SK-N-MC (cell line): ENCODE measurements around the gene RPA1.

ENCODE experiments used
- EZH2 ChIP-seq: fragments of 200-600 bp; sonication (generic); IDR thresholded peaks from one replicate; pipeline ENCODE4 v1.6.1; 2017; ENCODE audit warnings: antibody characterized with exemption
- FOXP2 ChIP-seq: optimal IDR thresholded peaks from 2 replicates; pipeline ENCODE3; 2011; ENCODE audit warnings: mild to moderate bottlenecking, moderate library complexity; ENCODE audit not compliant: insufficient read depth; ENCODE audit errors: extremely low read length, control extremely low read depth
- POLR2AphosphoS5 ChIP-seq: IDR thresholded peaks from 2 replicates; pipeline ENCODE4 v1.6.1; 2012; ENCODE audit warnings: mild to moderate bottlenecking, low read depth, low read length, borderline replicate concordance

- no peak for TF ChIP-seq POLR2AphosphoS5
- no peak for TF ChIP-seq EZH2
- no peak for TF ChIP-seq FOXP2
Measured at GRCh38 chr17:1899403-1900000, 69.7 kb downstream of the RPA1 start.
